ENCODE results near the gene TMEM63B.
"Not testable (repeated sequence)": the region's sequence is repeated elsewhere in the genome, so short reads cannot be mapped to it uniquely, and the experiment has no call there.

The TMEM63B gene

DNA sequence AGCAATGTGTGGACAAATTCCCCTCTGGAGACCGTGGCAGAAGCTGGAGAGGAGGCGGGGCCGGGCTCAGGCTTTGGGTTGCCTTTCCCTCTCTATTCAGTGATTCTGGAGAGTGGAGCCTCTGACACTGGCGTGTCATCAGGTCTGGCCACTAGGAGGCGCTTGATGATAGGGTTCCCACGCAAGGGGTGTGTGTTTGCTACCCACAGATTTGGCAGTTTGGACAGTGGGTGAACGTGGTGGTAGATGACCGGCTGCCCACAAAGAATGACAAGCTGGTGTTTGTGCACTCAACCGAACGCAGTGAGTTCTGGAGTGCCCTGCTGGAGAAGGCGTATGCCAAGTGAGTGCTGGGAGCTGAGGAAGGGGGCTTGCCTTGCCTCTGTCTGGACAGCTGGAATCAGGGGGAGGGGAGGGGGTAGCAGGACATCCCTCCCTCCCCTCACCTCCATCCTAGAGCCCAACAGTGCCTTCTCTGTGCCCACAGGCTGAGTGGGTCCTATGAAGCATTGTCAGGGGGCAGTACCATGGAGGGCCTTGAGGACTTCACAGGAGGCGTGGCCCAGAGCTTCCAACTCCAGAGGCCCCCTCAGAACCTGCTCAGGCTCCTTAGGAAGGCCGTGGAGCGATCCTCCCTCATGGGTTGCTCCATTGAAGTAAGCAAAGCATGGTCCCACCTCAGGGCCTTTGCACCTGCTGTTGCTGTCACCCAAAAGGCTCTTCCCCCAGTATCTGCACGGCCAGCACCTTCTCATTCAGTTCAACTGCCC, 45.6 kb downstream of the TMEM63B start:
- peak; percentile 48 for DNase-seq (ENCODE audit: low spot score)

DNA sequence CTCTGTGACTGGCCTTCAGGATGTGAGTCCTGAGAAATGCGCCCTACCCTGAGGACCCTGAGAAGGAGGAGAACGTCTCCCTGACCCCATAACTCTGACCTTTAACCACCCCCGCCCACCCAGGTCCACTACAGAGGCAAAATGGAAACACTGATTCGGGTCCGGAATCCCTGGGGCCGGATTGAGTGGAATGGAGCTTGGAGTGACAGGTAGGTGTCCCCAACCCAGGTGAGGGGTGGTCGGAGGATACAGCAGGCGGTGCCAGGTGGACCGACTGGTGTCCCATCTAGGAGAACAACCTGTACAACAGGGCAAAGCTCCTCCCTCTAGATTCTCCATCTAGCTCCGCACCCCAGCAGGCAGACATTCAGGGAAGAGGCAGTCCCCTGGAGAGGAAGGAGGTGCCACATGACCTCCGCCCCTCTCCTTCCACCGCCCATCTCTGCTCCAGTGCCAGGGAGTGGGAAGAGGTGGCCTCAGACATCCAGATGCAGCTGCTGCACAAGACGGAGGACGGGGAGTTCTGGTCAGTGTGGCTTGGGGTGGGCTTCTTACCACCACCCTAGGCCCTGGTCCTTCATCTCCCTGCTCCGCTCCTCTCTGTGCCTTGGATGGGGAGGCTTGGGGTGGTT, 48.9 kb downstream of the TMEM63B start:
- no peak for DNase-seq (ENCODE audit: low spot score)

DNA sequence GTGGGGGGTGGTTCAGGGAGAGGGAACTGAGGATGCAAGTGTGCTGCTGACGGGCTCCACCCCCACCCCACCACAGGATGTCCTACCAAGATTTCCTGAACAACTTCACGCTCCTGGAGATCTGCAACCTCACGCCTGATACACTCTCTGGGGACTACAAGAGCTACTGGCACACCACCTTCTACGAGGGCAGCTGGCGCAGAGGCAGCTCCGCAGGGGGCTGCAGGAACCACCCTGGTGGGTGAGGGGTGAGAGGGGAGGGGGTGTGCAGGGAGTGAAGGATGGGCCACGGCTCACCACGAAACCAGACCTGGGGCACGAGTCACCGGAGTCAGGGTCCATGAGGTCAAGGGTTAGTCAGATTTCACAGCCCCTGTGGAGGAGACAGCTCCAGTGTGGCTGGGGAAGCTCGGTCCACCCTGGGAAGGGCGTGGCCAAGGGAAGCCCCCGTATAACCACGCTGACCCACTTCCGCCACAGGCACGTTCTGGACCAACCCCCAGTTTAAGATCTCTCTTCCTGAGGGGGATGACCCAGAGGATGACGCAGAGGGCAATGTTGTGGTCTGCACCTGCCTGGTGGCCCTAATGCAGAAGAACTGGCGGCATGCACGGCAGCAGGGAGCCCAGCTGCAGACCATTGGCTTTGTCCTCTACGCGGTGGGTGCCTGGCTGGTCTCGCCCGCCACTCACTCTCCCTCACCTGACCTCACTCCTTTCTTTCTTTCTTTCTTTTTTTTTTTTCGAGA, 49.6 kb downstream of the TMEM63B start:
- DNase-seq (ENCODE audit: low spot score): no peak

DNA sequence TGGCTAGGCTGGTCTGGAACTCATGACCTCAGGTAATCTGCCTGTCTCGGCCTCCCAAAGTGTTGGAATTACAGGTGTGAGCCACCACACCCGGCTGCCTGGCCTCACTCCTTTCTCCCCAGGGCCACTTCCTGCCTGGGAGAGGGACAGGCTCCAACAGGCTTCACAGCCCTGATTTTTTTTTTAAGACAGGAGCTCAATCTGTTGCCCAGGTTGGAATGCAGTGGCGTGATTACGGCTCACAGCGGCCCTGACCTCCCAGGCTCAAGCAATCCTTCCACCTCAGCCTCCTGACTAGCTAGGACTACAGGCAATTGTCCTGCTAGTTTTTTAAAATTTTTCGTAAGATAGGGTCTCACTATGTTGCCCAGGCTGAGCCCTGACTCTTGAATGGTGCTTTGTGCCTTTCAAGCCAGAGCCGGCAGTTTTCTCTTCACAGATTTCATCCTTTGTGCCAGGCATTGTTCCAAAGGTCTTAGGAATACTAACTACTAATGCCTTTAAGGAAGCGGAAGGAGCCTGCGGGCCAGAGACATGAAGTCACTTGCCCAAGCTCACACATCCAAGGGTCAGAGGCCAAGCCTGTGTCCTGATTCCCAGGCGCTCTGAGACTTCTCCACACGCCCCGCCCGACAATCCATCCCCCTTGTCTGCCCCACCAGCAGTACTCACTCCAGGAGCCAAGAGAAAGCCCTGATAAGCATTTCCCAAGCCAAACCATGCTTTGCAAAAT, 50.5 kb downstream of the TMEM63B start:
- no peak for DNase-seq (ENCODE audit: low spot score)

DNA sequence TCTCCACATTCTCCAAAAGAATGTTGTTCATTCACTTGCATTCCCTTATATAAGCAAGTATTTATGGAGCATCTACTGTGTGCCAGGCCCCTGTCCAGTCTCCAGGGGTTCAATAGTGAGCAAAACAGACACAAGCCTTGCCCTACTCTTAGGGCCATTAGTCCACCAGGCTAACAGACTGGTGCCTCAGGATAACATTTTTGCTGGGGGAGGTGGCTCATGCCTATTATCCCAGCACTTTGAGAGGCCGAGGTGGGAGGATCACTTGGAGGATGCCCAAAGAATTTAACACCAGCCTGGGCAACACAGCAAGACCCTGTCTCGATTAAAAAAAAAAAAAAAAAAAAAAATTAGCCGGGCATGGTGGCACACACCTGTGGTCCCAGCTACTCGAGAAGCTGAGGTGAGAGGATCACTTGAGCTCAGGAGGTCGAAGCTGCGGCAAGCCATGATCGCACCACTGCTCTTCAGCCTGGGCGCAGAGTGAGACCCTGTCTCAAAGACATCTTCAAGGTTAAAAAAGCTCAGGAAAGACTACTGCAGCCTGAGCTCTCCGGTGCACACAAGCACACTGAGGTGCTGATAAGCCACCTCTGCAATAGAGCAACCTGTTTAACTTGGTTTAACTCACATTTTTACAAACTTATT, 51.2 kb downstream of the TMEM63B start:
- no peak for DNase-seq (ENCODE audit: low spot score)

DNA sequence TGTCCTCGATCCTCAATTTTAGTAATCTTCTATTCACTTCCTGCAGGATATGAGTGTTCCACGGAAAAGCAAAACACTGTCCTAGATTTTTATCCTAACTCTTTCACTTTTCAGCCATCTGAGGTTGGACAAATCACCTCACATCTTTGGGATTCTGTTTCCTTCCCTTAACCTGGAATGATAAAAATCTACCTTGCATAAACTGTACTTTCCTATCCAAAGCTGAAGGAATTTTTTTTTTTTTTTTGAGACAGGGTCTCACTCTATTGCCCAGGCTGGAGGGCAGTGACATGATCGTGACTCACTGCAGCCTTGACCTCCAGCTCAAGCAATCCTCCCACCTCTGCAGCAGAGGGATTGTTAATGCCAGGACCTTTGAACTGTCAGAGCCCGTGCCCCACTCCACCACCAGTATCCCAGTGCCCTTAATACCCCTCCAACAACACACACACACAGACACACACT, 51.8 kb downstream of the TMEM63B start:
- DNase-seq (ENCODE audit: low spot score): no peak

DNA sequence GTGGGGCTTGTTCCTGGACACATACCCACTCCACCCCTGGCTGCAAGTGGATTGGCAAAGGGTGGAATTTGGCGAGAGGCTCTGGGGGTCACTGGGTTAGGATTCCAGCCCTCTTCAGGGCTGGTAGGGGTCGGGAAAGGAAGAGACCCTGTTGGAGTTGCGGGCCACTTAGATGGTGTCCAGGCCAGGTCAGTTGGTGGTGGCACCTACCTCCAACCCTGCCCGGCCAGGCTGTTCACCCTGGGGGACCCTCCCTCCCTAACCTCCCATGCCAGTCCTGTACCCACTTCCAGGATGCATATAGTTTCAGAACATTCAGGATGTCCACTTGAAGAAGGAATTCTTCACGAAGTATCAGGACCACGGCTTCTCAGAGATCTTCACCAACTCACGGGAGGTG, 52.3 kb downstream of the TMEM63B start:
- DNase-seq (ENCODE audit: low spot score): no peak

DNA sequence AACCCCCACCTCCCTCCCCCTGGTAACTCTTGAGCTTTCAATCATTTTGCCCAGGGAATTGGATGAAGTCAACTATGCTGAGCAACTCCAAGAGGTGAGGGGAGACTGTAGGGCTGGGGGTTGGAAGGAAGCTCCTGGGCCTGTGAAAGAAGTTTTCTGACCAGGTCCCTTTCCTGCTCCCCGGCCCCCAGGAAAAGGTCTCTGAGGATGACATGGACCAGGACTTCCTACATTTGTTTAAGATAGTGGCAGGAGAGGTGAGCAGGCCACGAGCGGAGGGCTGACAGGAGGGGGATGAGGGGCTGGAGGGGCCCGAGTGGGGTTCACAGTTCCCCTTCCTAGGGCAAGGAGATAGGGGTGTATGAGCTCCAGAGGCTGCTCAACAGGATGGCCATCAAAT, 53.1 kb downstream of the TMEM63B start:
- no peak for DNase-seq (ENCODE audit: low spot score)

DNA sequence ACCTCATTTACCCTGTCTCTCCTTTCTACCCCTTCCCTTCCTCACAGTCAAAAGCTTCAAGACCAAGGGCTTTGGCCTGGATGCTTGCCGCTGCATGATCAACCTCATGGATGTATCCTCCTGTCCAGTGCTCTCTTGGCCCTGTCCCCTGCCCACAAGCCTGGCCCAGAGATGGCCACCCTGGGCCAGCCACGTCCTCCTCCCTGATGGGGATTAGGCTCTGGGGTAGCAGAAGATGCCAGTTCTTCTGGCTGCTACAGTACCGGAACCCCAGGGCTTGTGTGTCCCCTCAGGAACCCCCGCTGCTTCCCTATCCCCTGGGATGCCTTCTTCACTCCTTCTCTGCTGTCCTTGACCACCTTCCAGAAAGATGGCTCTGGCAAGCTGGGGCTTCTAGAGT, 53.5 kb downstream of the TMEM63B start:
- DNase-seq (ENCODE audit: low spot score): no peak

DNA sequence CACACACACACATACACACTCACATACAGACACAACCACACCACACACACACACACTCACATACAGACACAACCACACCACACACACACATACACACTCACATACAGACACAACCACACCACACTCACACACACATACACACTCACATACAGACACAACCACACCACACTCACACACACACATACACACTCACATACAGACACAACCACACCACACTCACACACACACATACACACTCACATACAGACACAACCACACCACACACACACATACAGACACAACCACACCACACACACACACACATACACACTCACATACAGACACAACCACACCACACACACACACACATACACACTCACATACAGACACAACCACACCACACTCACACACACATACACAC, 54.4 kb downstream of the TMEM63B start:
- not testable (repeated sequence) for DNase-seq (ENCODE audit: low spot score)

DNA sequence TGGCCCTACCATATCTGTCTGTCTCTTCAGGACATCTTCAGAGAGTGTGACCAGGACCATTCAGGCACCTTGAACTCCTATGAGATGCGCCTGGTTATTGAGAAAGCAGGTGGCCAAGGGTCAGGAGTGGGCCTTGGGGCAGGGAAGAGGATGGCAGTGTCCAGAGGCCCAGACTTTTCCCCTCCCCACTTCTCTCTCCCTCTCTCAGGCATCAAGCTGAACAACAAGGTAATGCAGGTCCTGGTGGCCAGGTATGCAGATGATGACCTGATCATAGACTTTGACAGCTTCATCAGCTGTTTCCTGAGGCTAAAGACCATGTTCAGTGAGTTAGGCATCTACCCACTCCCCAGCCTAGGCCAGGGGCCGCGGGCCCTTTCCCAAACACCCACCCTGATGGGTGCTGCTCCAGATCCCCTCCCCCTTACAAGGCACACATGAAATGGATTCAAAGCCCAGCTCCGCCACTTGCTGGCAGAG, 55.6 kb downstream of the TMEM63B start:
- no peak for DNase-seq (ENCODE audit: low spot score)

DNA sequence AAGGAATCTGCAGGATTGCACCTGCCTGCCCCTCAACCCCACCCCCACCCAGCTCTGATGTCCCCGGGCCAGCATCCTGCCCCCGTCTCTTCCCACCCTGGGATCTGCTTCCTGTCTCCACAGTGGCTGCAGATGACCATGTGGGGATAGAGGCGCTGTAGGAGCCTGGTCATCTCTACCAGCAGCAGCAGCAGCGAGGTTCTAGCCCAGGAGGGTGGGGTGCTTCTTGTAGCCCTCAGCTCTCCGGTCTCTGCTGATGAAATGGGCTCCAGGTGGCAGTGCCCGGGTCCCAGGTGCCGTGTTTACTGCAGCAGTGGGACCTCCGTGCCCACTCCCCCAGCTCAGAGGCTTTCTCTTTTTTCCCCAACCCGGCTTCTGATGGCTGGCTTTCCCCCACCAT, 56.4 kb downstream of the TMEM63B start:
- DNase-seq (ENCODE audit: low spot score): no peak

DNA sequence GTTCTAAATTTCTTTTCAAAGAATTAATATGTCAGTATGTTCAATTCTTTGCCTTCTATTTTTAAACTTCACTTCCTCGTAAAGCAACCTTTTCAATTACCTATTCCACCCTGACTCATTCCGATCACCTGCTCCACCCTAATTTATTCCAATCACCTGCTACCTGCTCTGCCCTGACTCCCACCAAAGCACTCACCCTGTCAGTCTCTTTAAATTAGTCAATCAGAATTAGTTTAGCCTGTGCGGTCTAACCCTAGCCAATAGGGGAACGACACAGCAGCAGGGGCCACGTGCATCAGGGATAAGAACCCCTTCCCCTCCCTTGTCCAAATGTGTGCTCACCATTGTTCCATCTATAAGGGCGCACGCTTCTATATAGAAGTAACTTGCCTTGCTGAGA, 58.0 kb downstream of the TMEM63B start:
- not testable (repeated sequence) for DNase-seq (ENCODE audit: low spot score)

DNA sequence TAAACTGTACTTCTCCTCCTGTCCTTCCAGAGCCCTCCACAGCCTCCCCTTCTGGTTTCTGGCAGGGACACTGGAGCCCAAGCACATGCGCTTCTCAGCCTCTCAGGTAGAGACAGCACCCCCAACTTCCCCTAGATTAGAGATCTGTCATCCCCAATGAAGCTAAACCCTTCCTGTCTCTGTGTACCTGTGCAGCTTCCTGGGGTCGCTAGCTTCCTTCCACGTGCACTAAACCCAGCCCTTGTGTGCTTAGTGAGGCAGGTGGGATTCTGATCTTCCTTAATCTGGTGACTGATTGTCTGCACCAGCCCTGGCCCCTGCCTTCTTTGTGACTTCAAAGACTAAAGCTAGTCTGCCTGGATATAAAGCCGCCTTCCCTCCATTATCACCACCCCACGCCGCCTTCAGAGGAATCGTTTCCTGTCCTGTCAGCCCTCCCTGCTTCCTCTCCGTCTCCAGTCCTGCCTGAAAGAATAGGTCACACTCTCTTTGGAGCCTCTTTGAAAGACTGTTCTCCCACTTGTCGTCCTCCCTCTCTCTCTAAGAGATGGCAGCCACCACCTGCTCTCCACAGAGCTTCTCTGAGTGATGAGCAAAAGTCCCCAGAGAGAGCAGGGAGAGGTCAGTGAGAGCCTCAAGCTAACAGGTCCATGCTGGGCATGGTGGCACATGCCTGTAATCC, 58.7 kb downstream of the TMEM63B start:
- no peak for DNase-seq (ENCODE audit: low spot score)

DNA sequence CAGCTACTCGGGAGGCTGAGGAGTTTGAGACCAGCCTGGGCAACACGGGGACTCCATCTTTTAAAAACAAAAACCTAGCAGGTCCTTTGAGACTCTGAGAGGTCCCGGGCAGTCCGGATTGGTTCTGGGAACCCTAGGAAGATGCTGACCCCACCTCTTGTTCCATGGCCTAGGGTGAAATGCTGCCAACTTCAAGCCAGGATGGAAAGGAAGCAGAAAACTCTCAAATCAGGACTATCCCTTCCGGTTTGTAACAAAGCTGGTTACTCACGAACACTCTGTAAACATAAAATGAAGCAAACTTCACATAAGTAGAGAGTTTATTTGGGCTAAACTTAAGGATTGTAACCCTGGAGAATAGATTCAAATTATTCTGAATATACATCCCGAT, 59.3 kb downstream of the TMEM63B start:
- no peak for DNase-seq (ENCODE audit: low spot score)

DNA sequence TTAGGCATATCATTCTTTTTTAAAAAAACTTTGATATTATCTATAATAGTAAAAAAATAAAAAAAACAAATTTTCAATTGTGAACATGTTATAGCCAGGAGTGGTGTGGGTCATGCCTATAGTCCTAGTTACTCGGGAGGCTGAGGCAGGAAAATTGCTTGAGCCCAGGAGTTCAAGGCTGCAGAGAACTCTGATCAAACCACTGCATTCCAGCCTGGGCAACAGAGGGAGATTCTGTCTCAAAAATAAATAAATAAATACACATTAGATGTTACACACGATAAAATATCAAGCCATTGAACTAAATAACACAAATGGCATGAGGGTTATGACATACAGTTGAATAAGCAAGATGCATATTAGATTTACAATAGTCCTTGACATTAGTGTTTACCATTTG, 61.5 kb downstream of the TMEM63B start:
- no peak for DNase-seq (ENCODE audit: low spot score)

DNA sequence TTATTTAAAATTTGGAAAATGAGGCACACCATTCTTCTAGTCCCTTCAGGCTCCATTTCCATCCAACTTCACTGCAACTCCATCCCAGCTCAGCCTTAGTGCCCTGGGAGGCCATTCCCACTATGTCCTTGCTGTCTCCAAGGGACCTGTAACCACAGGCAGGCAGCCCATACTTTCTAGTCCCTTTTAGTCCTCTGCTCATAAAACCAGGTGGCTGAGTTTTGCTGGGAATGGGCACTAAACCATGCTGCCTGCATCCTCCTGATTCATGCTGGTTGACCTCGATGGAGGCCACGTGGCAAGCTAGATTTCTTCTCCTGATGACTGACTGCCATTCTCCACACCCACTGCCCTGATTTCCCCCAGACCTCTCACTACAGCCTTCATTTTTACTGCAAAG, 61.9 kb downstream of the TMEM63B start:
- DNase-seq (ENCODE audit: low spot score): no peak

DNA sequence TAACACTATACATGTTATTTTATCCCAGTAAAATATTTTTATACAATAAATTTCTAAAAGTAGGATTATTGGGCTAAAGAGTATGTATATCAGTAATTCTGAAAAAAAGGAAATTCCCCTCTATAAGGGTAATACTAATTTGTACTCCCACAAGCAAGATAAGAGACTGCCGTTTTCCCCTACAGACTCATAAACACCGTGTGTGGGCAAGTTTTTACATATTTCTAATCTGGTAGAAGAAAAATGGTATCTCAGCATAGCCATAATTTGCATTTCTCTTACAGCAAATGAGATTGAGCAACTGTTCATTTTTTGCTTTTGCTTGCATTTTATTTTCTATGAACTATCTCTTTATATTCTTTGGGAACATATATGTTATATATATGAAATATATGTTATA, 63.4 kb downstream of the TMEM63B start:
- no peak for DNase-seq (ENCODE audit: low spot score)

DNA sequence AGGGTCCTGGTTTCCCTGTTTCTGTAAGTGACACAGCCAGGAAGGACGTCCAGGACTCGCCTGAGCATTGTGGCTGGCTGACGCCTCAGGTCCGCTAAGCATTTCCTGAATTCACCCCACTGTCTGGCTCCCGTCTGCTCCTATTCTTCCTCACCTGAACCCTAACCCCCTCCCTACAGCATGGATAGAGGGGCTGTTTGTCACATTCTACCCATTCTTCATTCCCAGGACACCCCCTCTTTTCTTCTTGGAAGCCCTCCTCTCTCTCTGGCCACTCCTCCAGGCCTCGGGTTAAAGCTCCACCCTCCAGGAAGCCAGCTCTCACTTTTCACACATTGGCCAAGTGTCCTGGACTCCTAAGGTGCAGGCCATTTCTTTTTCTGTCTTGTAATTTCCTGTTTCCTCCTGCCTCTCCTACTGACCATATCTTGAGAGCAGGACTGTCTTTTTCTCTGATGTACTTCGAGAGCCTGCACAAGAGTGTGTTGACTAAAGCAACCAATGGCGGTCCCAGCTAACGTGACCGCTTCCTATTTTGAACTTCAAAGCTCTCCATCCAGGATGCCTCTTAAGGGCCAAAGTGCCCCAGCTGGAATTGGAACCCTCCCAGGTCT, 65.2 kb downstream of the TMEM63B start:
- DNase-seq (ENCODE audit: low spot score): no peak

DNA sequence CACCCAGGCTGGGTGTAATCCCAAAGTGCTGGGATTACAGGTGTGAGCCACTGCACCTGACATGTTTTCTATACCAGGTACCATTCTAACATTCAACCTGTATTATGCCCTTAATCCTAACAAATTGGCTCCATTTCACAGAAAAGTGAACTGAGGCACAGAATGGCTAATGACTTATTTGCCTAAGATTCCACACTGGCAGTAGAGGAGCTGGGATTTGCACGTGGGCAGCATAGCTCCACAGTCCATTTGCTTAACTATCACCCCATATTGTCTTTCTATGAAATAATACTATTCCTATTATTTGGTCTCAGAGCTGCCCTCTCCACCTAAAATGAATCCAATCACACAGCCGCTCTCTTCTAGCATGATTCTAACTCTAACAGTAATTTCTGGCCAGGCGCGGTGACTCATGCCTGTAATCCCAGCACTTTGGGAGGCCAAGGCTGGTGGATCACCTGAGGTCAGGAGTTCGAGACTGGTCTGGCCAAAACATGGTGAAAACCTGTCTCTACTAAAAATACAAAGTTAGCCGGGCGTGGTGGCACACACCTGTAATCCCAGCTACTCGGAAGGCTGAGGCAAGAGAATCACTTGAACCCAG, 66.1 kb downstream of the TMEM63B start:
- no peak for DNase-seq (ENCODE audit: low spot score)

Measured in RKO (cell line).